CD14-positive monocyte (primary cell): Measurements from ENCODE around the gene FCHO1. TPM values are rescaled to one million over a fixed set of nuclear protein-coding genes. Genes with fewer than 3 reads are reported as not detected.
A peak's percentile ranks its signal among the peaks of the same experiment; 100 is the strongest.

Source experiments
- DNase-seq, 3 donors: peaks; one replicate each; pipeline ENCODE4 v3.0.0-alpha.2; 2011 to 2022
- H2AFZ ChIP-seq: 2 replicates; pipeline ENCODE4 v1.6.0; 2012; ENCODE audit warnings: mild to moderate bottlenecking, low read depth, low read length, inconsistent platforms; ENCODE audit not compliant: insufficient read depth, poor library complexity, severe bottlenecking
- H3K27ac ChIP-seq, 2 donors: 1 replicate in 1 of 2; 2 replicates in 1 of 2; pipeline ENCODE4 v1.5.1; 2012 to 2013; ENCODE audit warnings: low read length in 2 of 2, control low read depth in 1 of 2, inconsistent platforms in 1 of 2, low read depth in 1 of 2, mild to moderate bottlenecking in 1 of 2
- H3K27me3 ChIP-seq, 2 donors: one replicate each; pipeline versions ENCODE4 v1.6.0 to v1.6.1; 2011 to 2013; ENCODE audit warnings: low read length in 2 of 2; ENCODE audit not compliant: control insufficient read depth in 2 of 2, insufficient read depth in 2 of 2
- H3K36me3 ChIP-seq, 2 donors: replicated peaks in 1 of 2; 1 replicate in 1 of 2; 2 replicates in 1 of 2; pipeline versions ENCODE4 v1.5.1 to v1.6.1; 2012 to 2013; ENCODE audit warnings: low read length in 2 of 2, control low read depth in 1 of 2, inconsistent platforms in 1 of 2, mild to moderate bottlenecking in 1 of 2; ENCODE audit not compliant: insufficient read depth in 2 of 2, control insufficient read depth in 1 of 2
- H3K4me1 ChIP-seq, 2 donors: 1 replicate in 1 of 2; 2 replicates in 1 of 2; pipeline versions ENCODE4 v1.5.1 to v1.6.1; 2012 to 2013; ENCODE audit warnings: low read length in 2 of 2, control low read depth in 1 of 2, inconsistent platforms in 1 of 2, mild to moderate bottlenecking in 1 of 2, moderate library complexity in 1 of 2; ENCODE audit not compliant: insufficient read depth in 2 of 2, control insufficient read depth in 1 of 2
- H3K4me2 ChIP-seq: replicated peaks from 2 replicates; pipeline ENCODE3; 2012; ENCODE audit warnings: low read length, moderate library complexity, mild to moderate bottlenecking; ENCODE audit not compliant: poor library complexity, severe bottlenecking; ENCODE audit errors: extremely low read depth
- H3K4me3 ChIP-seq, 3 experiments: fragments of 200-600 bp in 1 of 3; sonication (generic) in 1 of 3; replicated peaks in 1 of 3; 1 replicate in 2 of 3; 2 replicates in 1 of 3; pipeline ENCODE4 v1.5.1; 2011 to 2013; ENCODE audit warnings: low read length in 3 of 3, mild to moderate bottlenecking in 3 of 3, control low read depth in 2 of 3, low read depth in 2 of 3, inconsistent platforms in 1 of 3, moderate library complexity in 1 of 3
- H3K79me2 ChIP-seq: 2 replicates; pipeline ENCODE4 v1.6.0; 2012; ENCODE audit warnings: mild to moderate bottlenecking, control low read depth, inconsistent platforms, low read length, moderate library complexity; ENCODE audit not compliant: insufficient read depth
- H3K9ac ChIP-seq: 2 replicates; pipeline ENCODE4 v1.6.0; 2017; ENCODE audit warnings: low read length, mild to moderate bottlenecking; ENCODE audit not compliant: insufficient read depth, poor library complexity, severe bottlenecking
- H3K9me3 ChIP-seq, 2 donors: replicated peaks in 1 of 2; 1 replicate in 1 of 2; 2 replicates in 1 of 2; pipeline versions ENCODE4 v1.5.1 to v1.6.1; 2012 to 2013; ENCODE audit warnings: low read length in 2 of 2, control low read depth in 1 of 2; ENCODE audit not compliant: control insufficient read depth in 1 of 2, insufficient read depth in 1 of 2
- H4K20me1 ChIP-seq: 2 replicates; pipeline ENCODE4 v1.6.0; 2012; ENCODE audit warnings: mild to moderate bottlenecking, low read length, control low read depth, moderate library complexity; ENCODE audit not compliant: insufficient read depth
- H3K27ac Mint-ChIP-seq, 7 donors: one replicate each; pipeline ENCODE4 v1.8.0; 2020; ENCODE audit warnings: mild to moderate bottlenecking in 7 of 7, mixed read lengths in 7 of 7, moderate library complexity in 6 of 7, inconsistent platforms in 2 of 7
- H3K27me3 Mint-ChIP-seq, 3 donors: one replicate each; pipeline ENCODE4 v1.8.0; 2021 to 2022; ENCODE audit warnings: low read depth in 3 of 3, mild to moderate bottlenecking in 3 of 3, mixed read lengths in 3 of 3, moderate library complexity in 3 of 3, inconsistent platforms in 1 of 3
- H3K36me3 Mint-ChIP-seq, 2 donors: one replicate each; pipeline ENCODE4 v1.8.0; 2020; ENCODE audit warnings: mixed read lengths in 2 of 2, inconsistent platforms in 1 of 2, mild to moderate bottlenecking in 1 of 2
- H3K4me1 Mint-ChIP-seq: one replicate; pipeline ENCODE4 v1.8.0; 2020; ENCODE audit warnings: mild to moderate bottlenecking, mixed read lengths
- H3K4me3 Mint-ChIP-seq, 2 donors: one replicate each; pipeline ENCODE4 v1.8.0; 2020; ENCODE audit warnings: mild to moderate bottlenecking in 2 of 2, mixed read lengths in 2 of 2, moderate library complexity in 1 of 2
- H3K9me3 Mint-ChIP-seq, 7 donors: one replicate each; pipeline ENCODE4 v1.8.0; 2020 to 2022; ENCODE audit warnings: mixed read lengths in 7 of 7, mild to moderate bottlenecking in 6 of 7, moderate library complexity in 6 of 7, inconsistent platforms in 2 of 7
- WGBS: methylation state at CpG from one replicate; pipeline ENCODE4 v1.1.5; 2013; ENCODE audit warnings: missing lambda C conversion rate; ENCODE audit not compliant: insufficient coverage; 5-methylcytosine and 5-hydroxymethylcytosine counted together
- intact Hi-C, 2 donors: fragments of 100-400 bp; cut with micrococcal nuclease; formaldehyde crosslinking; loops; one replicate each; pipeline versions ENCODE4 v1.15.0 to v1.15.1; 2023
- polyA plus RNA-seq, 3 donors: library from polyadenylated mRNA; depleted of rRNA in 1 of 3; unstranded in 2 of 3; stranded (reverse) in 1 of 3; fragments of 300-500 nt in 2 of 3; fragments of >200 nt in 1 of 3; fragmentation: Illumina TruSeq in 2 of 3; gene quantifications; 1 replicate in 2 of 3; 2 replicates in 1 of 3; pipeline ENCODE4 v1.2.3, GENCODE V29; 2012 to 2021
- TF ChIP-seq, protein P1 (sequence below): fragments of 200-600 bp; IDR thresholded peaks from one replicate; pipeline ENCODE4 v1.8.0; 2022; ENCODE audit warnings: antibody characterized with exemption, mild to moderate bottlenecking

Gene FCHO1
- polyA plus RNA-seq, 3 donors: 11.4 to 32.0 (median 13.4) TPM

DNA sequence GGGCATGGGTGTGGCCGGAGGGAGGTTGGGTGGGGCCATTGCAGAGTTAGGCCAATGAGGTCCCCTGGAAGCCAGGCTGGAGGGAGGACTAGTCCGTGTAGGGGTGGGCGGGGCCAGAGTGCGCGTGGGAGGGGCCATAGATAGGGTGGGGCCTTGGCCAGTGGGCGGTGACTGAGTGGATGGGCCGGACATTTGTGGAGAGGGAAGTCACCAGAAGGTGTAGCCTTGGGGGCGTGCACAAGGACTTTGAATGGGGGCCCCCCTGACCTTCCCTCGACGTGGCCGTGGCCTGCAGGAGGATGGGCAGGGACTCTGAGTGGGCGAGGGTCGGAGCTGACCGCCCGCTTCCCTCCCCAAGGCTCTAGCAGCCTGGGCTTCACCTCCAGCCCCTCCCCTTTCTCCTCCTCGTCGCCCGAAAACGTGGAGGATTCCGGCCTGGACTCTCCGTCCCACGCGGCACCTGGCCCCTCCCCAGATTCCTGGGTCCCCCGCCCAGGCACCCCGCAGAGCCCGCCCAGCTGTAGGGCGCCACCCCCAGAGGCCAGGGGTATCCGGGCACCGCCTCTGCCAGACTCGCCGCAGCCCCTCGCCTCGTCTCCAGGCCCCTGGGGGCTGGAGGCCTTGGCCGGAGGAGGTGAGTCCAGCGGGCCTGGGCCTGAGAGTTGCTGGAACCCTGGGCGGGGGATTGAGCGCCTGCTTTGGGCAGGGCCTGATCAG, 27.1 kb downstream of the FCHO1 start:
- Mint-ChIP-seq H3K9me3 (peaks cover 0 to 6% (median 0%) of the 10 kb centered on the region in 7 donors), H3K27ac (peak overlapping the region; percentile 41 to 90 (median 82)), H3K27me3 (peaks cover 0 to 2% (median 0%) of the 10 kb centered on the region in 3 donors), H3K4me1 (peaks cover 23% of the 10 kb centered on the region), H3K4me3 (peak overlapping the region; percentile 72 to 89), H3K36me3 (peaks cover 56 to 65% of the 10 kb centered on the region in 2 donors)
- intact Hi-C loops: loop anchor here (2.0 to 5.0 kb wide), 3 partner anchors 61 to 76 kb away; partner anchors contain the start of gene MAP1S (in 1 of the 2)
- Histone ChIP-seq H4K20me1 (peaks cover 26% of the 10 kb centered on the region), H3K4me3 (peak overlapping the region; percentile 27 to 86 (median 28)), H3K79me2 (no peaks in the 10 kb centered on the region), H3K27ac (peak overlapping the region; percentile 27 to 61), H3K27me3 (no peaks in the 10 kb centered on the region), H2AFZ (peak overlapping the region; percentile 76), H3K36me3 (peaks cover 54 to 62% of the 10 kb centered on the region in 2 donors), H3K9me3 (no peaks in the 10 kb centered on the region), H3K4me2 (peak overlapping the region; percentile 99), H3K9ac (peak overlapping the region; percentile 49), H3K4me1 (peaks cover 14 to 23% of the 10 kb centered on the region in 2 donors)
- peak; percentile 63 to 71 (median 70) for DNase-seq
- TF ChIP-seq, protein P1, sequence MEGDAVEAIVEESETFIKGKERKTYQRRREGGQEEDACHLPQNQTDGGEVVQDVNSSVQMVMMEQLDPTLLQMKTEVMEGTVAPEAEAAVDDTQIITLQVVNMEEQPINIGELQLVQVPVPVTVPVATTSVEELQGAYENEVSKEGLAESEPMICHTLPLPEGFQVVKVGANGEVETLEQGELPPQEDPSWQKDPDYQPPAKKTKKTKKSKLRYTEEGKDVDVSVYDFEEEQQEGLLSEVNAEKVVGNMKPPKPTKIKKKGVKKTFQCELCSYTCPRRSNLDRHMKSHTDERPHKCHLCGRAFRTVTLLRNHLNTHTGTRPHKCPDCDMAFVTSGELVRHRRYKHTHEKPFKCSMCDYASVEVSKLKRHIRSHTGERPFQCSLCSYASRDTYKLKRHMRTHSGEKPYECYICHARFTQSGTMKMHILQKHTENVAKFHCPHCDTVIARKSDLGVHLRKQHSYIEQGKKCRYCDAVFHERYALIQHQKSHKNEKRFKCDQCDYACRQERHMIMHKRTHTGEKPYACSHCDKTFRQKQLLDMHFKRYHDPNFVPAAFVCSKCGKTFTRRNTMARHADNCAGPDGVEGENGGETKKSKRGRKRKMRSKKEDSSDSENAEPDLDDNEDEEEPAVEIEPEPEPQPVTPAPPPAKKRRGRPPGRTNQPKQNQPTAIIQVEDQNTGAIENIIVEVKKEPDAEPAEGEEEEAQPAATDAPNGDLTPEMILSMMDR: no peak
- WGBS: 32% methylated on average over 31 of the region's 37 CpGs

DNA sequence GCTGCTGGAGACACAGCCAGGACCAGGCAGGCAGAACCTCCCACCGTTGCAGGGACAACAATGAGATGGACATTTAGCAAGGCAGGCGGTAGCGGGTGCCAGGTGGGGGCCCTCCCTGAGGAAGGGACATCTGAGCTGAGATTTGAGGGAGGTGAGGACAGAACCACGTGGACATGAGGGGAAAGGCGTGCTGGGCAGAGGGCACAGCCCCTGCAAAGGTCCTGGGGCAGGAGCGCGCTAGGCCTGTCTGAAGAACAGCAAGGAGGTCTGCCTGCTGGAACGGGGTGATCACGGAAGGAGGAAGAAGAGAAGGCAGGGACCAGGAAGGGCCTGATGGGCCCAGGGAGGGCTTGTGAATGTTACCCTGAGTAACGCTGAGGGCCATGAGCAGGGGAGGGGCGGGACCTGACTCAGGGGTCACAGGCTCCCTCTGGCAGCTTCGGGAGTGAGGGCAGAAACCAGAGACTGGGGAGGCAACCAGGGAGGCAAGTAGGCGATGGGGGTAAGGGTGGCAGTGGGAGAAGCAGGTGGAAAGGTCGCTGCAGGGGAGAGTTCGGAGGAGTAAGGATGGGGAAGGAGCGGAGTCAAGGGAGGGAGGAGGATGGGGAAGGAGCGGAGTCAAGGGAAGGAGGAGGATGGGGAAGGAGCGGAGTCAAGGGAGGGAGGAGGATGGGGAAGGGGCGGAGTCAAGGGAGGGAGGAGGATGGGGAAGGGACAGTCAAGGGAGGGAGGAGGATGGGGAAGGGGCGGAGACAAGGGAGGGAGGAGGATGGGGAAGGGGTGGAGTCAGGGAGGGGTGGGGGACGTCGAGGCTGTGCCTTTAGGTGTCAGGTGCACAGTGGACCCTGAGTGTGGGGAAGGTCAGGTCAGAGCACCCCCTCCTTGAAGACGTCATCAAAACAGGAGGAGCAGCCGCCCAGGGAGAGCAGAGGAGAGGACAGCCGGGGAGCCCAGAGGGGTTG, 28.0 kb downstream of the FCHO1 start:
- Histone ChIP-seq H3K79me2 (no peaks in the 10 kb centered on the region), H3K4me3 (peak overlapping the region; percentile 27 to 86 (median 28)), H3K4me1 (peaks cover 14 to 23% of the 10 kb centered on the region in 2 donors), H3K9ac (peak overlapping the region; percentile 49), H3K9me3 (no peaks in the 10 kb centered on the region), H2AFZ (peak overlapping the region; percentile 76), H4K20me1 (peaks cover 31% of the 10 kb centered on the region), H3K27me3 (no peaks in the 10 kb centered on the region), H3K4me2 (peak overlapping the region; percentile 99), H3K36me3 (peaks cover 56 to 61% of the 10 kb centered on the region in 2 donors), H3K27ac (peak overlapping the region; percentile 27 to 61)
- Mint-ChIP-seq H3K4me1 (peaks cover 24% of the 10 kb centered on the region), H3K27me3 (peaks cover 0 to 2% (median 2%) of the 10 kb centered on the region in 3 donors), H3K4me3 (peak overlapping the region; percentile 72 to 89), H3K27ac (peak overlapping the region; percentile 72 to 90 (median 83)), H3K36me3 (peaks cover 54 to 65% of the 10 kb centered on the region in 2 donors), H3K9me3 (peaks cover 0 to 6% (median 0%) of the 10 kb centered on the region in 7 donors)
- WGBS: 26% methylated on average over 25 of the region's 25 CpGs
- intact Hi-C loops: loop anchor here (2.0 to 5.0 kb wide), 3 partner anchors 62 to 77 kb away; partner anchors contain the start of gene MAP1S (in 1 of the 2)
- TF ChIP-seq, protein P1: no peak
- DNase-seq: peak; percentile 75 to 90 (median 83)
